Adipocyte (in vitro differentiated cells): ENCODE measurements around the gene PHTF2.

Experiments used
- DNase-seq: peaks from one replicate; pipeline ENCODE4 v3.0.0-alpha.2; 2015; ENCODE audit warnings: low read depth
- H3K27me3 ChIP-seq: replicated peaks from 2 replicates; pipeline ENCODE4 v1.7.0; 2013; ENCODE audit warnings: mild to moderate bottlenecking, low read length, moderate library complexity; ENCODE audit not compliant: control insufficient read depth, insufficient read depth
- H3K36me3 ChIP-seq: 2 replicates; pipeline ENCODE4 v1.7.0; 2013; ENCODE audit warnings: low read length, mild to moderate bottlenecking, moderate library complexity; ENCODE audit not compliant: control insufficient read depth, insufficient read depth, severe bottlenecking
- H3K4me1 ChIP-seq: 2 replicates; pipeline ENCODE4 v1.7.0; 2013; ENCODE audit warnings: mild to moderate bottlenecking, low read length, moderate library complexity; ENCODE audit not compliant: control insufficient read depth, insufficient read depth
- H3K4me3 ChIP-seq: 2 replicates; pipeline ENCODE4 v1.7.0; 2013; ENCODE audit warnings: mild to moderate bottlenecking, low read length, moderate library complexity
- H3K9ac ChIP-seq: 2 replicates; pipeline ENCODE4 v1.7.0; 2013; ENCODE audit warnings: mild to moderate bottlenecking, low read length, moderate library complexity
- H3K9me3 ChIP-seq: 2 replicates; pipeline ENCODE4 v1.7.0; 2013; ENCODE audit warnings: mild to moderate bottlenecking, low read length, moderate library complexity; ENCODE audit not compliant: control insufficient read depth

Gene PHTF2

GRCh38 chr7:77812290-77812685 lies 13.7 kb downstream of the PHTF2 start:
- Histone ChIP-seq H3K9ac (no peak overlapping the region), H3K27me3 (no peaks in the 10 kb centered on the region), H3K4me3 (no peak overlapping the region), H3K4me1 (peaks cover 9% of the 10 kb centered on the region), H3K36me3 (no peaks in the 10 kb centered on the region), H3K9me3 (peaks cover 13% of the 10 kb centered on the region)
- DNase-seq = peak; percentile 71

DNA sequence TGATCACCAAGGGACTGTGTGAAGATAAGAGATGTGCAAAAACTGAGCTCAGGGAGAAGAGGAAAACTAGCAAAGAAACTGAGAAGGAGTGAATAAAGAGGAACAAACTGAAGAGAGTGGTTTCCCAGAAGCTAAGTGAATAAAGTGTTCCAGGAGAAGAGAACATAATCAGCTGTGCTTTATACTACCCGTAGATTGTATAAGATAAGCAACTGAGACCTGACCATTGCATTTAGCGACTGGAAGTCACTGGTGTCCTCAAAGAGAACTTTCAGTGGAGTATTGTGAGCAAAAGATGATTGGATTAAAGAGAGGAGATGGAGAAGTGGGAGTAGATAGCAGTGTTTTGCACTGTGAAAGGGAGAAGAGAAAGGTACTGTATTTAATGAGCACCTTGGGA lies 14.6 kb downstream of the PHTF2 start:
- no peaks in the 10 kb centered on the region for H3K36me3 ChIP-seq
- DNase-seq = no peak
- H3K9ac ChIP-seq = no peak overlapping the region

DNA sequence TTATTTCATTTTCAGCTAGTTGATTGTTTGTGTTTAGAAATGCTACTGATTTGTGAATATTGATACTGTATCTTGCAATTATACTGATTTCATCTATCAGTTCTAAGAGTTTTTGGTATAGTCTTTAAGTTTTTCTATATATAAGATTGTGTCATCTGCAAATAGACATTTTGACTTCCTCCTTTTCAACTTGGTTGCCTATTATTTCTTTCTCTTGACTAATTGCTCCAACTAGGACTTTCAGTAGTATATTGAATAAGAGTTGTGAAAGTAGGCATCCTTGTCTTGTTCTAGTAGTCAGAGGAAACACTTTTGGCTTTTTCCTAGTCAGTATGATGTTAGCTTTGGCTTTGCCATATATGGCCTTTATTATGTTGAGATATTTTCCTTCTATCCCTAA lies 20.4 kb downstream of the PHTF2 start:
- H3K9me3 ChIP-seq = peaks cover 30% of the 10 kb centered on the region
- no peaks in the 10 kb centered on the region for H3K4me1 ChIP-seq
- DNase-seq = no peak
- H3K27me3 ChIP-seq = no peaks in the 10 kb centered on the region
- H3K36me3 ChIP-seq = peaks cover 2% of the 10 kb centered on the region
- H3K4me3 ChIP-seq = no peak overlapping the region
- H3K9ac ChIP-seq = no peak overlapping the region

More for the DNA sequence above, 14.6 kb downstream of the PHTF2 start:
- peaks cover 5% of the 10 kb centered on the region for H3K9me3 ChIP-seq
- H3K4me3 ChIP-seq = no peak overlapping the region
- H3K27me3 ChIP-seq = no peaks in the 10 kb centered on the region
- peaks cover 9% of the 10 kb centered on the region for H3K4me1 ChIP-seq

DNA sequence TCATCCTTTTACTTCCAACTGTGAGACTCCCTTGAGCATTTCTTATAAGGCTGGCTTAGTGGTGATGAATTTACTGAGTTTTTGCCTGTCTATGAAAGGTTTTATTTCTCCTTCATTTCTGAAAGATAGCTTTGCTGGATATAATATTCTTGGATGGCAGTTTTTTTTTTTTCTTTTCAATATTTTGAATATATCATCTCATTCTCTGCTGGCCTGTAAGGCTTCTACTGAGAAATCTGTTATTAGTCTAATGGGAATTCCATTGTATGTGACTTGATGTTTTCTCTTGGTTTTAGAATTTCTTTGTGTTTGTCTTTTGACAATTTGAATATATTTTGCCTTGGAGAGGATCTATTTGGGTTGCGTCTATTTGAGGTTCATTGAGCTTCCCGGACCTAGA lies 22.4 kb downstream of the PHTF2 start:
- Histone ChIP-seq H3K36me3 (peaks cover 2% of the 10 kb centered on the region), H3K9ac (no peak overlapping the region), H3K4me1 (no peaks in the 10 kb centered on the region), H3K27me3 (no peaks in the 10 kb centered on the region), H3K9me3 (peaks cover 30% of the 10 kb centered on the region), H3K4me3 (peak overlapping the region; percentile 33)
- DNase-seq = no peak

GRCh38 chr7:77822269-77822668 lies 23.7 kb downstream of the PHTF2 start:
- no peak overlapping the region for H3K9ac ChIP-seq
- H3K36me3 ChIP-seq = peaks cover 2% of the 10 kb centered on the region
- H3K9me3 ChIP-seq = peaks cover 37% of the 10 kb centered on the region
- no peak overlapping the region for H3K4me3 ChIP-seq
- no peaks in the 10 kb centered on the region for H3K4me1 ChIP-seq
- no peaks in the 10 kb centered on the region for H3K27me3 ChIP-seq
- no peak for DNase-seq

GRCh38 chr7:77823787-77824186 lies 25.2 kb downstream of the PHTF2 start:
- Histone ChIP-seq H3K9ac (no peak overlapping the region), H3K27me3 (no peaks in the 10 kb centered on the region), H3K9me3 (peaks cover 37% of the 10 kb centered on the region), H3K36me3 (peaks cover 2% of the 10 kb centered on the region), H3K4me1 (no peaks in the 10 kb centered on the region), H3K4me3 (no peak overlapping the region)
- DNase-seq = no peak

DNA sequence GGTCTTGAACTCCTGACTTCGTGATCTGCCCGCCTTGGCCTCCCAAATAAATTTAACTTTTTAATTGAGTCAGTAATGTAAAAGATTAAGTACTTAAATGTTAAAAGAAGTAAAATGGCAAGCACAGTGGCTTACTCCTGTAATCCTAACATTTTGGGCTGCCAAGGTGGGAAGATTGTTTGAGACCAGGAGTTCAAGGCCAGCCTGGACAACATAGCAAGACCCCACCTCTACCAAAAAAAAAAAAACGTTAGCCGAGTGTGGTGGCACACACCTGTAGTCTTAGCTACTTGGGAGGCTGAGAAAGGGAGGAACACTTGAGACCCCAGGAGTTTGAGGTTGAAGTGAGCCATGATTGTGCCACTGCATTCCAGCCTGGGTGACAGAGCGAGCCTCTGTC lies 26.1 kb downstream of the PHTF2 start:
- Histone ChIP-seq H3K9ac (no peak overlapping the region), H3K4me1 (no peaks in the 10 kb centered on the region), H3K4me3 (no peak overlapping the region), H3K36me3 (peaks cover 2% of the 10 kb centered on the region), H3K9me3 (peaks cover 30% of the 10 kb centered on the region), H3K27me3 (no peaks in the 10 kb centered on the region)
- DNase-seq = no peak

DNA sequence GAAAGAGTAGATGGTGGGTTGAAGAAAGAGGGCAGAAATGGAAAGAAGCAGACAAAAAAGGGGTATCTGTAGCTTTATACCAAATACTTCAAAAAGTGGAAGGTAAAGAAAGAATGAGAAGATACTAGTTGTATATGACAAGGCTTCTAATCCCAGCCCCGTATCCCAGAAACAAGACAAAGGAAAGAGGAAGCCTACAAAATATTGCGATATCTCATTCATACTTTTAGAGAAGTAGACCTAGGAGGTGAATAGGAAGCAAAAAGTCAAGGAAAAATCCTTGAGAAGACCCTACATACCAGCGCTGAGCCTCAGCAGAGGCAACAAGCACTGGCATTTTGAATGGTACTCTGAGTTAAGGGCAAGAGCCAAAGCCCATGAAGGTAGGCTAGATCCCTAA lies 26.6 kb downstream of the PHTF2 start:
- H3K36me3 ChIP-seq = peaks cover 2% of the 10 kb centered on the region
- no peak overlapping the region for H3K9ac ChIP-seq

DNA sequence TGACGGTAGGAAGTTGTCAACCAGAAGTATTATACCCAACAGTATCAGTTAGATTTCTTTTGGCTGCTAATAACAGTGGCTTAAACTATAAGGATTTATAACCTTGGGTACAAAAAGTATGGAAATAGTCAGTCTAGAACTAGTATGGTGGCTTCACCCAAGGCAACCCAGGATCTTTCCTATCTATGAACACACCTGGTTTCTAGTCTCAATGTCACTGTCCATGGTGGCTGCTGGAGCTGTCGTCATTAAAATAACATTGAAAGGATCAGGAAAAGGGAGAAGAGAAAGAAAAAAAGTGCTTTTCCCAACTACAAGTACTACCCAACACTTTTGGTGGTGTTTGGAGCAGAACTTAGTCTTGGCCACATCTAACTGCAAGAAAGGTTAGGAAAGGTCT lies 27.7 kb downstream of the PHTF2 start:
- H3K9ac ChIP-seq = no peak overlapping the region
- DNase-seq = no peak

More for the DNA sequence above, 26.6 kb downstream of the PHTF2 start:
- no peaks in the 10 kb centered on the region for H3K4me1 ChIP-seq
- H3K9me3 ChIP-seq = peaks cover 27% of the 10 kb centered on the region
- no peaks in the 10 kb centered on the region for H3K27me3 ChIP-seq
- no peak for DNase-seq
- no peak overlapping the region for H3K4me3 ChIP-seq

DNA sequence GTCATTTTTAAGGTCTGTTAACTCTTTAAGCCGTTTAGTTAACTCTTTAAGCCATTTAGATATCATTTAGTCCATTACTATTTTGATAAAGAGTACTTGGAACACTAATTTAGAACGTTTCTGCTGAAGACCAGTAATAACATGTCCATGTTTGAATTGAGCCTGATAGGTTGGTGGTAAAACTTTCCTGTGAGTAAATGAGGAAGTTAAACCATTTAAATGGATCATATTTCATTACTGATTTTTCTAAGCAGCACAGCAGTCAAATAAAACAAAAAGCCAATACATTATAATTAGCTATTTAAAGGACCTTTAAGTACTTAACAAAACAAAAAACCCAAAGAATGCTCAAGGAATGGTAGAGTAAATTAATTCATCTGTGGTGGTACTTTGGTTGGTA lies 29.4 kb downstream of the PHTF2 start:
- no peaks in the 10 kb centered on the region for H3K36me3 ChIP-seq
- H3K9ac ChIP-seq = no peak overlapping the region
- peaks cover 7% of the 10 kb centered on the region for H3K9me3 ChIP-seq
- DNase-seq = no peak
- no peaks in the 10 kb centered on the region for H3K27me3 ChIP-seq
- H3K4me3 ChIP-seq = no peak overlapping the region
- no peaks in the 10 kb centered on the region for H3K4me1 ChIP-seq

More for the DNA sequence above, 27.7 kb downstream of the PHTF2 start:
- Histone ChIP-seq H3K36me3 (no peaks in the 10 kb centered on the region), H3K4me3 (no peak overlapping the region), H3K9me3 (peaks cover 15% of the 10 kb centered on the region), H3K4me1 (no peaks in the 10 kb centered on the region), H3K27me3 (no peaks in the 10 kb centered on the region)

GRCh38 chr7:77830649-77831355 lies 32.2 kb downstream of the PHTF2 start:
- no peaks in the 10 kb centered on the region for H3K36me3 ChIP-seq
- no peaks in the 10 kb centered on the region for H3K4me1 ChIP-seq
- no peak overlapping the region for H3K9ac ChIP-seq
- H3K4me3 ChIP-seq = no peak overlapping the region
- no peak for DNase-seq
- H3K9me3 ChIP-seq = peaks cover 7% of the 10 kb centered on the region
- no peaks in the 10 kb centered on the region for H3K27me3 ChIP-seq

DNA sequence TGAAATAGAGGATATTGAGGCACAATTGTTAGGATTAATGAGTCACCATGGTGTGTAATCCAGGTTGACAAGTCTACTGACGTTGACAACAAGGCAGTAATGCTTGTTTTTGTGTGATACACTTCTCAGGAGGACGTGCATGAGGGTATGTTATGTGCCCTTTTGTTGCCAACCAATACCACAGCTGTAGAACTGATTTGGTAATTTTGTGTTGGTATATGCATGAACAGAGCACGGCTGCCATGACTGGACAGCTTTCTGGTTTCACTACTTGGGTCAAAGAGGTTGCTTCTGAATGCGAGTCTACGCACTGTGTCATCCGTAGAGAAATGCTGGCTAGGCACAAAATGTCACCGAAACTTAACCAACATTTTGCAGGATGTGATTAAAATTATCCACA lies 32.9 kb downstream of the PHTF2 start:
- Histone ChIP-seq H3K9me3 (peaks cover 2% of the 10 kb centered on the region), H3K9ac (no peak overlapping the region), H3K4me1 (no peaks in the 10 kb centered on the region), H3K36me3 (no peaks in the 10 kb centered on the region), H3K27me3 (no peaks in the 10 kb centered on the region), H3K4me3 (no peak overlapping the region)
- DNase-seq = no peak
